Globus pallidus (tissue), 1 donor: ENCODE results near the gene BEND6.

ENCODE experiments used
- DNase-seq: peaks from one replicate; pipeline ENCODE4 v3.0.0-alpha.2; 2015; ENCODE audit warnings: low spot score

Gene BEND6, protein sequence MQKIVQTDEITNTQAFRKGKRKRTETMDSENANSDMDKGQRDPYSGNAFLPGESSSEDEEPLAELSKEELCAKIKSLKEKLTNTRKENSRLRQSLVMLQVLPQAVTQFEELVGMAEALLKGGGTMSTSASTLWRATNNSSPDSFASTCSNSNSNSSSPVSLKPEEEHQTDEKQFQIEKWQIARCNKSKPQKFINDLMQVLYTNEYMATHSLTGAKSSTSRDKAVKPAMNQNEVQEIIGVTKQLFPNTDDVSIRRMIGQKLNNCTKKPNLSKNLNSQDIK

DNA sequence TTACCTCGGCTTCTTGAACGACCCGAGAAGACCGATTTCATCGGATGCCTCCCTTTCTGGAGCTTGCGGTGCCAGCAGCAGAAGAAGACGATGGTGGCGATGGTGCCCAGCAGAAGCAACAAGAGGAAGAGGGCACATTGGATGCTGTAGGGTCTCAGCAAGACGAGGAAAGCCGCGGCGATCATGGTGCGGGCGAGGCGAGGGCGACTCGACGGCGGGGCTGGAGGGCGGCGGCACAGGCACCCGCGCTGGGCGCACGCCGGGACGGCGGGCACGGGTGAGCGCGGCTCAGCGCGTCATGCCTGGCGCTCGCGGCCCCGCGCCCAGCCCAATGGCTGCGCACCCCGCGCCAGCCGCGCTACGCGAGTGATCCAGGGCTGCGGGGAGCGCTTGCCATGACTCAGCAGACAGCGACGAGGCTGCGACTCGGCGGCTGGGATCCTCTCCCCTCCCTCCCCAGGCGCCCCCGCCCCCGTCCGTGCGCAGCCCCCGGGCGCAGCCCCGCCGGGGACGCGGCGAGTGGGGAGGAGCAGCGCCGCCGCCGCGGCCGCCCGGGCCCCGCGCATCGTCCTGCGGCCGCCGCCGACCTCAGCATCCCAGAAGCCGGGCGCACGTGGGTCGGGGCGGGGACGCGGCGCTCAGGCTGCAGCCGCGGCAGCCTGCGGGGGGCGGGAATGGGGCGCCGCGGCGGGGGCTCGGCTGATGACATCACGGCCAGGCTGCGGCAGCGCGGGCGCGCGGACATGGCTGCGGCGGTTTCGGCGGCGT lies at the start of gene BEND6:
TSS of gene BEND6 (plus strand) at position 705 of the 768 bp plus-strand sequence. CDS start 26,704 bp downstream, outside the sequence.
- no peak for DNase-seq

DNA sequence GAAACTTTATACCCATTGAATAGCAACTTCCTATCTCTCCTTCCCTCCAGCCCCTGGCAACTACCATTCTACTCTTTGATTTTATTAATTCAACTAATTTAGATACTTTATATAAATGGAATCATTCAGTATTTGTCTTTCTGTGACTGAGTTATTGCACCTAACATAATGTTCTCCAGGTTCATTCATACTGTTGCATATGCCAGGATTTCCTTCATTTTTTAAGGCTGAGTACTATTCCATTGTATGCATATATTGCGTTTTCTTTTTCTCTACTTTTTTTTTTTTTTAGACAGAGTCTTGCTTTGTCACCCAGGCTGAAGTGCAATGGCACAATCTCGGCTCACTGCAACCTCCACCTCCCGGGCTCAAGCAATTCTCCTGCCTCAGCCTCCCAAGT lies 49.5 kb upstream of the BEND6 start:
- DNase-seq: no peak

DNA sequence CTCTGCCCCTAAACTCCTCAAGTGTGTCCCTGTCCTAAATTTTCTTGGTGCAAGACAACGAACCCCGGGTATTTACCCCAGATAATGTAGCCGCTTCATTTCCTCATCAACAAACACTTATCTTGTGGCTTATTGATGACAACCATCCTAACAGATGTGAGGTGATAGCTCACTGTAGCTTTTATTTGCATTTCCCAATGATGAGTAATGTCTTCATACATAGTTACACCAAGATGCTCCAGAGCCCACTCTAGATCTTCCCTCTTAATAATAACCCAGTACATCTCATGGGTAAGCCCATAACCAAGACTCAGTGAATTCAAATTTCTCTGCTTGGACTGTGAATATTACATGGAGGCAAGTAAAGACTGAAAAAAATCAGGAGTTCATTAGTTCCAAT lies 48.2 kb upstream of the BEND6 start:
- DNase-seq: no peak

DNA sequence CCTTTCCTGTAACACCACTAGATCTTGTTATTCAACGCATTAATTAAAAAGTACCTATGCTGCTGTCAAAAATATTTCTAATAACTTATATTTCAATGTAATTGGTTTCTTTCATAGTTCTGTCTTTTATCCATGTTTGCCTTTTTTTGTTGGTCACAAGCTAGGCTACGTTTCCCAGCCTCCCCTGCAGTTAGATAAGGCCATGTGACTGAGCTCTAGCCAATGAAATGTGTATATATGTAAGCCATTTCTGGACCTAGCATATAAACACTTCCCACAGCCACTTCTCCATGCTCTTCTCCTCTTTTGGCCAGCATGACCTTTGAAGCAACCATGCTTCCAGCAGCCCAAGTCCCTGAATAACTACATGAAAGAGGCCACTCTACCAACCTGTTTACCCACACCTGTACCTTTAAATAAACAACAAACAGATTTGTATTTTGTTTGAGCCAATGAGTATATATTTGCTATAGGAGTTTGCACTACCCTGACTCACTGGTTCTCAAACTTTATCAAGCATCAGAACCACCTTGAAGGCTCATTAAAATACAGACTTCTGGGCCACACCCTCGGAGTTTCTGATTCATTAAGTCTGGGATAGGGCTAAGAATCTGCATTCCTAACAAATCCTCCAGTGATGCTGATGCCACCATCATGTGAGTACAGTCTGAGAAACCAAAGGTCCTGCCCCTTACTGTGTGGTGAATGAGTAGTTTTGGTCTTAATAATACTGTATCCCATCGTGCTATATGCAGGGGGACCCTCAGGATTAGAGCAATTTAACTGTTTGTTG lies 45.6 kb upstream of the BEND6 start:
- DNase-seq: no peak

DNA sequence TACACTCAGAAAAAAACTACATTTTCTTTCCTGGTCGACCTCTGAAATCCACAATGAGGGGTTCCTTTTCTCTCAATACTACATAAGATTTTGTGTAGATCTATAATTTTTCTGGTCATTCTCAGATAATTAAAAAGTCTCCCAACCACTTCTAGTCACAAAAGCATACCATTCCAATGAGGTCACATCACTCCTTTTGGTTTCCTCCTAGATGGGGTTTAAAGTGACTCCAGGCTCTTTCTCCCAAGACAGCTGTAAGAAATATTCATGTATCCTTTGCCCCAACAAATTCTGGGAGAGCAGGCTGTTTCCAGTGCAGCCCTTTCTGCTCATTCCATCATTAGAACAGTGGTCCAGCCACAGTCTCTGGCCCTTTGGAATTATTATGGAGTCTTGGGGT lies 43.1 kb upstream of the BEND6 start:
- no peak for DNase-seq

DNA sequence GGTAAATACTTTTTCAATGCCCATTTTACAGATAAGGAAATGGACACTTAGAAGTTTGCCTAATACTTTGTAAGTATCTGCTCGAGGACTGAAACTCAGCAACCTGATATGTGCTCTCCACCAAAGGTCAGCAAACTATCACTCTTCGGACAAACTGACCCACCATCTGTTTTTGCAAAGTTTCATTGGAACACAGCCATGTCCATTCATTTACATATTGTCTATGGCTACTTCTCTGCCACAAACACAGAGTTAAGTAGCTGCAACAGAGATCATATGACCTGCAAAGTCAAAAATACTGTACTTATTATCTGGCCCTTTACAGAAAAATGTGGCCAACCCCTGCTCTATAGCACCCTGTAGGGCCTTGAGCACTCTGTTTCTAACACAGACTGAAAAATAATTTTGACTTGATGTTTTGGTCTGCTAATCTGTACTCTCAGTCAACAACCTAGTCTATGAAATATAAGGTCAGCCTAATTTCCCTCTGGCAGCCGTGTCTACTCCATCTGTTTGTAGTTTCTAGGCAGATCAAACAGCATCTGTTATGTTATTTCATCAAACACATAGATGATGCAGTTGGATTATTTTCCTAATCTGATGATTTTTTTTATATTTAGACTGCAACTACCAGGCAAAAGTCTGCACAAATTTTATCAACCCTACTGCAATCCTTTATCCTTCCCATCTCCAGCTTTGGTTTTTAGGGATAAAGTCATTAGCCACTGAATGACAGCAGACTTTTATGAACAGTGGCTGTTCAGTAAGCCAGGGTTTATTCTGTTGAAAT lies 41.4 kb upstream of the BEND6 start:
- DNase-seq: no peak

DNA sequence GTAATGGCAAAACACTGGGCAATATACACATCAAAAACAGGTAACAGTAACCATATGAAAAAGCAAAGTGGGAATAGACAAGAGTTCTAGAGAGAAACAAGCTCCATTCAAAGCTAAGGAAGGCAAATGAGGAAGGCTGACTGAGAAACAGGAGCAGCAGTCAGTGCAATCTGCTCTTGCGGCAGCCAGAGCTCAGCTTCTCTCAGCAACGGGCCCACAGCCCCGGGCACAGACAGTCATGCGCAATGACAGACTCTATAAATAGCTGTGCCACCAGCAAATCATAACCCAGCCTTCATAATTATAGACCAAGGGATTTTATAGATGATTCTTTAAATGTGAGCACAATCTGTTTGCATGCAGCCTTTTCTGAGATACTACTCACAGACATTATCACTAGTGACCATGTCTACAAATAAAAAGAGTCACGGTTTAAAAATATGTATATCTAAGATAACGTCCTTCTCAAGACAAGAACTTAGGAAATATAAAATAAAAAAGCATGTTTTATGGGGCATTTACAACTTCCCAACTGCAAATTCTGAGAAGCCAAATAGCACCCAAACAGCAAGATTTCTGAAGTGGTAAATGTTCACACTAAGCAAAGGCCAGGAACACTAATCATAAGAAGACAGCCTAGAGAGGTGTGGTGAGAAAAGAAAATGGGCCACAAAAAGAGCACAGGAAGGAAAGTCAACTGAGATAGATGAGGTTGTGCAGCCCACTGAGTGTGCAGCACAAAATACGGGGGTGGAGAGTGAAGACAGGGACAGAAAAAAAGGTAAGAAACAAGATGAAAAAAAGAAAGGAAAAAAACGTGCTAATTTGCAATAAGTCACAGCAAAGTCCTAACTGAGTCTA lies 39.9 kb upstream of the BEND6 start:
- DNase-seq: peak; percentile 46

DNA sequence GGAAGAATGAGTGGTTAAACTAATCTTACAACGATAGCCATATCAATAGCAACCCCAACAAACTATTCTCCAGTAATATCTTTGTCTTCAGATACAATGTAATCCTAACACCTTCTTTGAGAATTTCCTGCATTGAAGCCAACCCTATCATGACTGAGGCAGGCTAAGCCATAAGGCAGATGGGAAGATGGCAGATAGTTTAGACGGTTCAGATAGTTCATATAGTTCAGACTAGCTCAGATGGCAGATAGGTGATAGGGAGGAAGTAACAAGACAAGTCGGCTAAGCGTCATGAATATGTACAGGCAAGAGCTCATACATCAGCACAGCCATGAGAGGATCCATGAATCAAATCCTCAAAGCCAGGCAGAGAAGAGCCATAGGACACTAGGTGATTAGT lies 39.1 kb upstream of the BEND6 start:
- no peak for DNase-seq

DNA sequence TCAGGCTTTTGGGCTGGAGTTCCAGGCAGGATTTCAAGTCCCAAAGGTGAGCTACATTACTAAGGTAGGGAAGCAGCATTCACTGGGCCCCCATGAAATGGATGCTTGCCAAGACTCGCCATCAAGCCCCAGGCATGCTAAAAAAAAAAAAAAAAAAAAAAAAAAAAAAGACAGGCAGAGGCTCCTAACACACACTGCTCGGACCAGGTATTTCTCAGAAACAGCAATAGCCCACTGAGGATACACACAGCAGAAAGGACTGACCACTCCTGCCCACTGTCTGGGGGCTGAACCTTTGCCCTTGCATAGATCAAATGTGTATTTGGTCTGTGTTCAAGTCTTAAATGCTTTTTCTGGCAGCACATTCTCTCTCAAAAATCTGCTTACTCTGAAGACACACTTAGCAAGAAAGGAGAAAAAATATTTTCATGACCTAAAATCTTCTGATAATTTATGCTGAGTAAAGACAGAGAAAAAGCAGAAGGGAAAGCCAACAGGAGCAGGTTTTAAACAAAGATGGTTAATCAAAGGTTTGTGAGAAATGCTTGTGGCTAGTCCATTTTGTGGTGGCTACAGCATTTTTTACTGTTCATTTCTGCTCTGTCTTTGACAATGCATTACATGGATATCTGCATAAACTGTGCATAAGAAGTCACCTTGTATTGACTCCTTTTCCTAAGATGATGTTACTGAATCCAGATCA lies 37.9 kb upstream of the BEND6 start:
- no peak for DNase-seq

DNA sequence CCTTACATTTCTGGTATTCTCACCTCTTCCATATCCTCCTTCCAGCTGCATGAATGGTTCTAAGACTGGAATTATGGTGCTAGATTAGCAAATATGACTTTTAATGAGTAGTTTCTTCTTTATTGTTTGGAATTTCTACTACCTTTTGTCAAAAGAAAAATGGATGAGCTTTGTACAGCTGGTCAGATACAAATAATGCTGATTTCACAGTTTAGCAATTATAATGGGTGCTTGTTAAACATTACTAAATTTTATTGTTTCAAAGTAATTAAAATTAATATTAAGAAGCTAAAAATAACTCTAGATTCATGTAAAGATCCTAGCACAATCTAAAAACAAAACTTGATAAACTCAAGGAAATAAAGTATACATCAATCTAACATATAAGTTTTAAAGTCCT lies 32.3 kb upstream of the BEND6 start:
- DNase-seq: no peak

DNA sequence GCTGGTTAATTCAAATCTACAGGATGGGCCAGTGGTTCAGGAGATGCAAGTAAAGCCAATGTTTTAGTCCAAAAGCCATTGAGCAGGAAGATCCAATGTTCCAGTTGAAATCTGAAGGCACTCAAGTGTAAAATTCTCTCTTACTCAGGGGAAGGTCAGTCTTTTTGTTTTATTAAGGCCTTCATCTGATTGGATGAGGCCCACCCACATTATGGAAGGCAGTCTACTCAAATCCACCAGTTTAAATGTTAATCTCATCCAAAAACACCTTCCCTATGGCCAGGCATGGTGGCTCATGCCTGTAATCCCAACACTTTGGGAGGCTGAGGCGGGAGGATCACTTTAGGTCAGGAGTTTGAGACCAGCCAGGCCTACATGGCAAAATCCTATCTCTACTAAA lies 31.3 kb upstream of the BEND6 start:
- no peak for DNase-seq

DNA sequence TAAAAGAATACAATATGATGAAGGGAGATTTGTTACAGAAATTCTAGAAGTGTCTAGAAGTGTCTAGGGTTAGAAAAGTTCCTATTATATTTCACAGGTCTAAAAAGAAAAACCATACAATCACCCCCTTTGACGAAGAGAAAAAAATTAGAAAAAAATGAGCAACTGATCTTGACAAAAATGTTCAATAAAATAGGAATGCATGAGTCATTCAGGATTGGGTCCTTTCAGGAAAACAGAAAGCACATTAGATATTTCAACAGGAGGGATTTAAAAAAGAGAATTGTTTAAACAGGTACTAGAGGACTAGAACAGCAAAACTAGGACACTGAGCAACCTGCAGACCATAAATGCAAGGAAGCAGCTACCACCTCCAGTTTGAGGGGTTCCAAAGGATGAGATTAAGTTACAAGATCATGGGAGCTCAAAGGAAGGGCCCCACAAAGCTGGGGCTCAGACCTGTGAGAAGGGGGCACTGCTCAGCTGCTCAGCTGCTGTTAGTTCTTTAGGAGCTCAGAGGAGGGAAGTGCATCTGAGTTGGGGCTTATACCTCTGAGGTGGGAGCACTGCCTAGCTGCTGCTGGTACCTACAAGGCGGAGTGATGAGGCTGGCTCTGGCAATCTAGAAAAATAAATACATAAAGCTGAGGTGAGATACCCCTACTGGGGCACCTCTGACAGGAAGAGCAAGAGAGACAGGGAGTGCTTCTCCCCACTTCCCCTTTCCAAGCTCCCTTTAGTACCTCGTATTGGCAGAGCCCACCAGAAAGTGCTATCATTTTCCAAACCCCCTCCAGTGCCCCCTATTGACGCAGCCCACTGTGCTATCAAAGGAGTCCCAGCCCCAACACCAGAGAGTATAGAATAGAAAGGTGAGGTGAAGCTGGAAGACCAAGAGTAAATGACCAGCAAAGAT lies 27.1 kb upstream of the BEND6 start:
- DNase-seq: no peak

DNA sequence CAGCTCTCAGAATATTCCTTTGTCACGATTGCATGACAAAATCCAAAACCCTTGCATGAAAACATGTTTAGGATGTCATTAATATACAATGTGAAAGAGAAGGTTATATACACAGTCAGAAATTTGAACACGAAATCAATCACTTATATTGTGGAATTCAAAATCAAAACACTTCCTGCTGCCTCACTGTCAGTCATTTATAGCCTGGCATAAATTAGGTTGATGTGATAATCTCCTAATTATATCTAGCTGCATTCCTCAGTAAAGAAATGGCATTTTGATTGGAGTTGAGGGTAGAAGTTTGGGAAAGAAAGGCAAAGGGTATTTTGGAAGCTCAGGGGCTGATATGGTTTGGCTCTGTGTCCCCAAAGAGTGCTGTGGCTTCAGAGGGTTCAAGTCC lies 24.1 kb upstream of the BEND6 start:
- no peak for DNase-seq

DNA sequence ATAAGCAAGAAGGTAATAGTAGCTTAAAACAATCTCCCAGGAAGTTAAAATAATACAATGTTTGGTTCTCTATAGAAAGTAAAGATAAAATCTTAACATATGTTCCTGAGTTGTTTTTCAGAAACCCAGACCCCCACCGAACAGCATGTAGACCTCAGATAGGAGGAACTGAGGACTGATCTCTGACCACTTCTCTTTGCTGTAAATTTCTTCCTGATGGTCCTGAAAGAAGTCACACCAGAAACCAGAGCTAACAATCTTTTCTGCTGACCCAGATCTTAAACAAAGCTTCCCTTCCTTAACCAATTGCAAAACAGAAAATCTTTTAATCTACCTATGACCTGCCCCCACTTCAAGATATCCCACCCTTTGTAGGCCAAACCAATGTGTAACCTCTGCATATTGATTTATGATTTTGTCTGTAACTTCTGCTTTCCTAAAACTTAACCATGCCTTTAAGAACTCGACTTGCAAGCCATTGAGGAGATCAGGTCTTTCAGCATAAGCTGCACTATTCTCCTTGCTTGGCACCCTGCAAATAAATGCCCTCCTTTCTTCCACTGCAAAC lies 21.9 kb upstream of the BEND6 start:
- peak; percentile 27 for DNase-seq

DNA sequence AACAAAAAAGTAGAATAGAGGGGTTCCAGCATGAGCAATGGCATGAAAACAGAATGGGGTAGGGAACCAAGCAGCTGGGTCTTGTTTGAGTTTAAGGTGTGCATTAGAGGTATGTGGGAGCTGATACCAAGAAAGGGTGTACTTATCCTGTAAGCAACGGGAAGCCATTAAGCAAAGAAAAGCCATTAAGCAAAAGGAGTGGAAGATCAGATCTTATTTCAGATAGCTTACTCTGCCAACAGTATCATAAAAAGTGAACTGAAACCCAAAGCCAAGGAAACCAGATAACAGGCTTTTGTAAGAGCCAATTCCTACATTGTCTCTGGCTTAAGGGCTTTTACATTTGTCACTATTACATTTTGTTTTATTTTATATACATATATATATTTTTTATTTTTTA lies 21.3 kb upstream of the BEND6 start:
- DNase-seq: no peak

DNA sequence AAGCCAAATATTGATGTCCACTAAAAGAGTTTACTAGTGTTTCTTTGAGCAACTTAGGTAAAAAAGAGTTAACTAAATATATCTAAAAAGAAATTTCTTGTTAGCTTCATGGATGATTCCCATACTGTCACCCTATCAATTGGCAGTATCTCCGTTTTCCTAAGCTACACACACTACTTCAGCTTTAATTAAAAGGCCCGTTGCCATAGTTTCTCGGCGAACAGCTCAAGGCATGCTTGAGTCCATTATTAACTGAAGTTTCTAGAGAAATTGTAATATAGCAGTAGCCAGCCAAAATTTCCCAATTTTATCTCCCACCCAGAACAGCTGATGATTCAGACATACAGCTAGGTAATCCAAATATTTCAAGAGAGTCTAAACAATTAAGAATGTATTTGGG lies 20.0 kb upstream of the BEND6 start:
- DNase-seq: no peak

DNA sequence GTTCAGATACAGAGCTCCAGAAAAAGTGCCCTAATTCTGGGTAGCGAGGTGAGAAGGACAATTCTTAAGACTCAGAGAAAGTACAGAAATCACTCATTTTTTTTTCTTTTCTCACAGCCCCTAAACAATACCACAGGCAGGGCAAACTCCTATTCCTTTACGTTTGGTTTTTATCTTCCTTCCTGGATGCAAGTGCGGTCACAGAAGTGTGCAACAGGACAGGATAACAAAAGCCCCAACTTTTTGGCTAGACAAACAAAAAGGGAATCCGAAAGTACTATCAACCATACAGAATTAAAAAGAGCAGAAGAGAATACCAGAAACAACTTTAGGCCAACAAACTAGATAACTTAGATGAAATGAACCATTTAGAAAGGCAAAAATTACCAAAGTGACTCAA lies 18.4 kb upstream of the BEND6 start:
- no peak for DNase-seq

DNA sequence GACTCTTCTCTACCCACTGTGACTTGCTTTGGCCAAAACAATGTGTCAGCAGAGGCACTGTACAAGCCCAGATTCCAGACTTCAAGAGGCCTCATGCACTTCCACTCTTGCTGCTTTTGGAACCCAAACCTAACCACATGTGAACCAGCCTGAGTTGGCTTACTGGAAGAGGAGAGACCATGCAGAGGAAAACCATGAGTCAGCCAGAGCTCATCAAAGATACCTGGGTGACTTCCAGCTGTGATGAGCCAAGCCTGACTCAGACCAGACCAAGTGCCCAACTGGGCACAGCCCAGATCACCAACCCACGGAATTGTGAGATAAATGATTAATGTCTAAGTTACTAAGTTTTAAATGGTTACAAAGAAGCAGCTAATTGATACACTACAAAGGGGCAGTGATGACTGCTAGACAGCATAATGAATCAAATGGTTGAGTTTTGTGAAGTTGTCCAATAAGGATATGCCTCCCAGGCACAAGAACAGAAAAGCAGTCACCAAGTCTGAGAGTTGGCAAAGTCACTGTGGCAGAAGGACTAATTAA lies 16.2 kb upstream of the BEND6 start:
- no peak for DNase-seq

DNA sequence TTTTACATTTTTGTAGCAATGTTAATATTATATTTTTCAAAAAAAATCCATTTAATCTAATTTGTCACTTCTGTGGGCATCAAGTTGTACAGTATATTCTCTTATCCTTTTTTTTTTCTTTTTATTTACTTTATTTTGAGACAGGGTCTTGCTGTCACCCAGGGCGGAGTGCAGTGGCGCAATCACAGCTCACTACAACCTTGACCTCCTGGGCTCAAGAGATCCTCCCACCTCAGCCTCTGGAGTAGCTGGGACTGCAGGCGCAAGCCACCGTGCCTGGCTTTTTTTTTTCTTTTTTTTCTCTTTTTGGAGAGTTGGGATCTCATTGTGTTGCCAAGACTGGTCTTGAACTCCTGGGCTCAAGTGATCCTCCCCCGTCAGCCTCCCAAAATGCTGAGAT lies 14.4 kb upstream of the BEND6 start:
- no peak for DNase-seq
